Embryonic facial prominence (tissue), 1 donor: ENCODE data around the gene MRAP.
"Not testable (repeated sequence)": the region's sequence is repeated elsewhere in the genome, so short reads cannot be mapped to it uniquely, and the experiment has no call there.

ENCODE experiments used
- DNase-seq: peaks from one replicate; pipeline ENCODE4 v3.0.0-alpha.2; 2016; ENCODE audit errors: extremely low spot score

The MRAP gene

GRCh38 chr21:32298658-32299081 is at the start of gene MRAP:
MRAP (plus strand) TSS chr21:32298855; CDS start chr21:32298972, 117 bp downstream.
- no peak for DNase-seq

- no peak for DNase-seq
These were observed 49.0 kb upstream of the MRAP start for GRCh38 chr21:32249511-32250280.

GRCh38 chr21:32252136-32252535 is 46.5 kb upstream of the MRAP start:
- DNase-seq, result no peak

GRCh38 chr21:32253215-32253641 is 45.4 kb upstream of the MRAP start:
- no peak for DNase-seq

GRCh38 chr21:32256251-32256650 is 42.4 kb upstream of the MRAP start:
- no peak for DNase-seq

- peak; percentile 88 for DNase-seq
These were observed 41.6 kb upstream of the MRAP start for GRCh38 chr21:32256873-32257620.

- DNase-seq, result peak; percentile 68
These were observed 40.5 kb upstream of the MRAP start for GRCh38 chr21:32257962-32258785.

GRCh38 chr21:32258786-32259048 is 39.9 kb upstream of the MRAP start:
- DNase-seq, result not testable (repeated sequence)

- DNase-seq, result no peak
These were observed 38.5 kb upstream of the MRAP start for GRCh38 chr21:32260130-32260529.

GRCh38 chr21:32261929-32262328 is 36.7 kb upstream of the MRAP start:
- no peak for DNase-seq

GRCh38 chr21:32265321-32265720 is 33.3 kb upstream of the MRAP start:
- DNase-seq, result not testable (repeated sequence)

- no peak for DNase-seq
These were observed 27.9 kb upstream of the MRAP start for GRCh38 chr21:32270748-32271147.

GRCh38 chr21:32276671-32277070 is 22.0 kb upstream of the MRAP start:
- no peak for DNase-seq

GRCh38 chr21:32278103-32278502 is 20.6 kb upstream of the MRAP start:
- DNase-seq, result no peak

GRCh38 chr21:32278518-32279376 is 19.9 kb upstream of the MRAP start, which contains the start of gene MIS18A:
MIS18A (minus strand) TSS chr21:32279049; CDS start chr21:32279014, 35 bp downstream.
- DNase-seq, result peak; percentile 87

- DNase-seq, result no peak
These were observed 19.3 kb upstream of the MRAP start for GRCh38 chr21:32279377-32279680.

- no peak for DNase-seq
These were observed 17.1 kb upstream of the MRAP start for GRCh38 chr21:32281531-32281930.

GRCh38 chr21:32282992-32283391 is 15.7 kb upstream of the MRAP start:
- DNase-seq, result no peak

- DNase-seq, result no peak
These were observed 13.2 kb upstream of the MRAP start for GRCh38 chr21:32285476-32285875.

- no peak for DNase-seq
These were observed 1.2 kb upstream of the MRAP start for GRCh38 chr21:32297449-32297848.

GRCh38 chr21:32298148-32298559 is 501 bp upstream of the MRAP start:
- DNase-seq, result no peak

GRCh38 chr21:32299695-32300094 is 1.0 kb downstream of the MRAP start:
- DNase-seq, result no peak
